GM21526 (cell line): ENCODE measurements around the gene HES6.

Source experiments
- ATAC-seq: cut with Tn5 transposase; IDR thresholded peaks from one replicate; pipeline ENCODE4 v1.9.1; 2021; ENCODE audit warnings: moderate library complexity; ENCODE audit not compliant: unreplicated experiment, low FRiP score

Gene HES6, protein sequence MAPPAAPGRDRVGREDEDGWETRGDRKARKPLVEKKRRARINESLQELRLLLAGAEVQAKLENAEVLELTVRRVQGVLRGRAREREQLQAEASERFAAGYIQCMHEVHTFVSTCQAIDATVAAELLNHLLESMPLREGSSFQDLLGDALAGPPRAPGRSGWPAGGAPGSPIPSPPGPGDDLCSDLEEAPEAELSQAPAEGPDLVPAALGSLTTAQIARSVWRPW

GRCh38 chr2:238239863-238240756, at the start of gene HES6:
Gene HES6, minus strand, starts transcription at chr2:238240038. Its CDS starts 133 bp downstream, at chr2:238239905.
- peak; percentile 75 for ATAC-seq

DNA sequence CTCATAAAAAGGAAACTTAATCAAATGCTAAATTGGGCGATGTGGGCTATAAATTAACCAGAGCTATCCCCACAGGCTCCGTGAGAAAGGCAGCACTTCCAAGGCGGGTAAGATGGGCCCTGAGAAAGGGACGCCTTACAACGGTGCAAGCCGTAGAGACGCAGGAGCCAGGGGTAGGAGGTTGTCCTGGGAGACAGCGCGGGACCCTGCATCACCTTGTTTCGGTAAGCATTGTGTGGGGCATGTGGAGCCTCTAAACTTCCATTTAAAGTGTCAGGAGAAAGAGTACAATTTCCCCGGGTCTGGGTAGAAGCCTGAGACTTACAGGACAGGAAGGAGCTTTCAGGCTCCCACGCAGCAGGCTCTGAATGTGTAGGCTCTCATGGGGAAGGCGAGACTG, 49.7 kb upstream of the HES6 start:
- ATAC-seq = no peak

GRCh38 chr2:238288650-238289573, 49.1 kb upstream of the HES6 start:
- ATAC-seq = peak; percentile 87

- peak; percentile 21 for ATAC-seq
These were observed 48.2 kb upstream of the HES6 start, which contains the start of gene PER2 for GRCh38 chr2:238287737-238288649. Gene PER2, minus strand, starts transcription at chr2:238288610. Its CDS starts 10,674 bp downstream, at chr2:238277936.

DNA sequence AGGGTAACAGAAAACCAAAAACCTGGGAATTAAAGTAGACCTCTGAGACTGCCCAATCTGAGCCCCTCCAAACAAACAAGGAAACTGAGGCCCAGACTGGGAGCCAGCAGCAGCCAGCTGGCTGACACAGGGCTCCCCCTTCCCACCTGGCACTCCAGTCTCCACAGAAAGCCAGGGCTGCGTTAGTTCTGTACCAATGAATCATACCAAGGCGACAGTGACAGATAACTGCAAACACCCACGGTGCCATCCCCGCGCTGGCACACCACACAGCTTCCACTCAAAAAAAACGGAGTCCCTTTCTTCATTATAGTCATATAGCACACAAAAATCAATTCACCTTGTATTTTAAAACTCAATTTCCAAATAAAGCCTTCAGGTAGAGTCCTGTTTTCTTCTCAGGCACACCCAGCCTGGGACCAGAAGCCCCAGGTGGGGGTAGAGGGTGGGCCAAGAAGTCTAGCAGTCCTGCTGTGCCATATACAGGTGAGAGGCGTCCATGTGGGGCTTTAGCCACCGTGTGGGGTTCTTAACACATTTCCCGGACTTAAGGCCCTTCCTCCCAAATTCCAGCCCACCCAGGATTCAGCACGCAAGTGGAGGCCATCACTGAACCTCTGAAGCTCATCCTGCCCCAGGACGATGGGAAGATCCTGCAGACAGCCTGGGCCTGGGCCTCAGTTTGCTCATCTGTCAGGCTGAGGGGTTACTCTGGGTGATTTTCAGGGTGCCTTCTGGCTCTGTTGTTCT, 47.3 kb upstream of the HES6 start:
- no peak for ATAC-seq

DNA sequence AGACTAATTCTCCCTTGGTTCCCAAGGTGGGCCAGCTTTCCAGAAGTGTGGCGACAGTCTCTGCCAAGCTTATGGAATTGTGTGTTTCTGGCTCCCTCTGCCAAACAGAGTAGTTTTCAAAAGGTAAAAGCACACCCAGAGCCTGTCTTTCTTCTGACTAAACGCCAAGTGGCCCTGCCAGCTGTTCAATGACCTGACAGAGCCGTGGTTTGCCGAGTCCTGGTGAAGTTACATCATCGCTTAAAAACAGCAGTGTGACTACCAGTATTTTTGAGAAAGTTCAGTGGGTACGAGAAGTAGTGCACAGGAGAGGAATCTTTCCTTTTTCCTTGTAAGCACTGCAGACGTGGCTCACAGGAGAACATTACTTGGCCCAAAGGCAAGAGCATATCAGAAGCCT, 46.7 kb upstream of the HES6 start:
- ATAC-seq = no peak

DNA sequence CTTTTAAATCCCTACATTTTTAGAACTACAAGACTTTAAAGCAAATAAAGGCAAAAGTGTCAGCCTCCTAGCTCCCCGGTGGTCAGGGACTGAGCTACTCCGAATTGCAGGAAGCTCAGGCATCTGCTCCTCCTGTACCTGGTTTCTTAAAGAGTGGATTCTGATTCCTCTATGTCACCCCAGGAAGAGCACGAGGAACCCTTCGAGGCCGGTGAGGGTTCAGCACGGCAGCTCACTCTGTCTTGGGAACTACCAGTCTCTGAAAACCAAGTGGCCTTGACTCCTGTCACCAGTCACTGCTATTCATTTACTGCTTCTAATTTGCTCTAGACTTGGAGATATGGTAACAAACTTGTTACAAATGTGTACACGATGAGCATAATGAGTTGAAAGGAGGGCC, 46.3 kb upstream of the HES6 start:
- ATAC-seq = no peak

- no peak for ATAC-seq
These were observed 45.8 kb upstream of the HES6 start for GRCh38 chr2:238285653-238286082.

- no peak for ATAC-seq
These were observed 45.1 kb upstream of the HES6 start for GRCh38 chr2:238284802-238285515.

DNA sequence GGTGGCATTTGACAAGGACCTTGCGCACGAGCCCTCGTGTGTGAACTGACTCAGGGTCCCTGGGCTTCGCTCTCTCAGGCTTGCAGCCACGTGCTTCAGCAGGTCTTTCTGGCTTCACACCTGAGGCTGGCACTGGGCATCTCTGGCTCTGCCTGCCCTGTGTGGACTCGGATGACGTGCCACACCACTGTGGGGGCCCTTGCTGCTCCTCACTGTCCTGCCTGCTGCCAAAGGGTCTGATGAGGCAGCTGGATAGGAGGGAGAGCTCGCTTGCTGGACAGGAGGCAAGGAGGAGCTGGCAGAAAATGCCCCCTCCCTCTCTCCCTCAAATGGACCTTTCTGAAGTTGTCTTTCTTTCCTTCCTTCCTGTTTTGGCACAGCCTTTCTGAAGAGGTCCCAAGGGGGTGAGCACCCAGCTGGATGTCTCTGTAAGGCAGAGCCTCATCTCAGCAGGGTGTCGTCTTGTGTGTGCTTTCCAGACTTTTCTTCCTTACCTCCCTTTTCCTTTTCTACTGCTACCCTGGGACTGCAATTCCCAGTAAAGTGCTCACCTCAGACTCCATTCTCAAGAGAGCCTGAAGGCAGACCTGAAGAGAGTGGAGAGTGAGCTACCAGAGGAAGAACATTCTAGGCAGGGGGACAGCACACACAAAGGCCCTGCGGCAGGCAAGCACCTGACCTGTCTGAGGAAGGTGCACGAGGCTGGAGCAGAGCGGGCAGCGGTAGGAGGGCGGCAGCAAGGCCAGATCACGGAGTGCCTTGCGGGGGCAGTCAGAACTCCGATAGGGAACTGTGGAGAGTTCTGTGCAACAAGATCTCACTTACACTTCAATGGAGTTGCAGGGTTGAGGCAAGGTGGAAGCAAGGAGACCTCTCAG, 43.3 kb upstream of the HES6 start:
- ATAC-seq = no peak

DNA sequence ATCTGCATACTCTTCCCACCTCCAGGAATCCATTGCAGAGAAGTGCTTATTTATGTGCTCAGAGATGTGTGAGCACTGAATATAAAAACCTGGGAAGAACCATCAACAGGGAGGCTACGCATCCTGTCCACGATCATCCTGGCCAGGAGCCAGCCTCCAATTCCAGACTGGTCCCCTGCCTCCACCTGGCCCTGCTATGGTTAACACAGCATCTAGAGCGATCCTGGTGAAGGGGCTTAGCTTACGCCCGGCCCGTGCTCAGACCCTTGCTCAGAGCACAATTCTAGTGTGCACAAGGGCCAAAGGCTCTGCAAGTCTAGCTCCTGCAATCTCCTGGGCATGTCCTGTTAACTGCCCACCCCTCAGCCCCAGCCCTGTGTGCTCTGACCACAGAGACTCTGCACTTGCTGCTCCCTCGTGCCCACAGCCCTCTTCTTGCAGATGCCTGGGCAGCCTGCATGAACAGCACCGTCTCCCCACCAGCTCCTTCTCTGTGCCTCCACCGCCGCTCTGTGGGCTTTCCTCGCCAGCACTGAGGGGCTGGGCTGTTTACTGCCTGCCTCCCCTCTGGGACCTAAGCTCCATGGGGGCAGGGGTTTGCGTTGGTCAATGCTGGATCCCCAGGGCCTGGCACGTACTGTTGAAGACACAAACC, 42.1 kb upstream of the HES6 start:
- no peak for ATAC-seq

- no peak for ATAC-seq
These were observed 40.4 kb upstream of the HES6 start for GRCh38 chr2:238280083-238280825.

GRCh38 chr2:238279324-238279682, 39.5 kb upstream of the HES6 start:
- no peak for ATAC-seq

GRCh38 chr2:238278626-238279323, 38.9 kb upstream of the HES6 start:
- ATAC-seq = no peak

- ATAC-seq = no peak
These were observed 37.9 kb upstream of the HES6 start for GRCh38 chr2:238277695-238278094.
